BE2C (cell line): ENCODE measurements around the gene TCF3. TPM values are rescaled to one million over a fixed set of nuclear protein-coding genes. Genes with fewer than 3 reads are reported as not detected.
A peak's percentile ranks its signal among the peaks of the same experiment; 100 is the strongest.
"Not testable (repeated sequence)": the region's sequence is repeated elsewhere in the genome, so short reads cannot be mapped to it uniquely, and the experiment has no call there.

Source experiments
- DNase-seq: peaks from one replicate; pipeline ENCODE4 v3.0.0-alpha.2; 2020
- H3K27me3 ChIP-seq: fragments of 250-450 bp; sonication (Bioruptor Pico); 2 replicates; pipeline ENCODE4 v1.5.1; 2020; ENCODE audit warnings: mild to moderate bottlenecking
- H3K36me3 ChIP-seq: fragments of 250-450 bp; sonication (Bioruptor Pico); 2 replicates; pipeline ENCODE4 v1.5.1; 2020; ENCODE audit warnings: mild to moderate bottlenecking
- H3K4me1 ChIP-seq: fragments of 250-450 bp; sonication (Bioruptor Pico); 2 replicates; pipeline ENCODE4 v1.5.1; 2020
- H3K4me3 ChIP-seq: 2 replicates; pipeline ENCODE4 v1.5.1; 2011; ENCODE audit warnings: low read depth, low read length
- H3K9me3 ChIP-seq: fragments of 250-450 bp; sonication (Bioruptor Pico); 2 replicates; pipeline ENCODE4 v1.5.1; 2020
- CTCF ChIP-seq: IDR thresholded peaks from 2 replicates; pipeline ENCODE4 v1.5.1; 2012; ENCODE audit warnings: mild to moderate bottlenecking, low read depth, low read length
- polyA plus RNA-seq: library from polyadenylated mRNA; unstranded; fragments of >200 nt; gene quantifications from one replicate; pipeline ENCODE4 v1.2.1, GENCODE V29; 2012; ENCODE audit warnings: low read depth, missing spikeins; ENCODE audit not compliant: insufficient read length, insufficient read depth

TCF3 gene
- polyA plus RNA-seq = 120 TPM

GRCh38 chr19:1652471-1653299 is at the start of gene TCF3:
TCF3 (minus strand) TSS chr19:1652615; CDS start chr19:1650248, 2,367 bp downstream.
- Histone ChIP-seq H3K9me3 (no peaks in the 10 kb centered on the region), H3K36me3 (peaks cover 26% of the 10 kb centered on the region), H3K4me1 (no peaks in the 10 kb centered on the region), H3K4me3 (peak within 1 kb of the TSS; percentile 72), H3K27me3 (no peaks in the 10 kb centered on the region)
- DNase-seq = peak; percentile 98
- no peak for TF ChIP-seq CTCF

GRCh38 chr19:1700733-1701663 is 48.6 kb upstream of the TCF3 start:
- H3K27me3 ChIP-seq = peaks cover 59% of the 10 kb centered on the region
- H3K9me3 ChIP-seq = no peaks in the 10 kb centered on the region; the same call in 1 of the 2 replicates
- DNase-seq = no peak
- H3K4me1 ChIP-seq = no peaks in the 10 kb centered on the region
- H3K36me3 ChIP-seq = no peaks in the 10 kb centered on the region
- no peak for TF ChIP-seq CTCF
- no peak overlapping the region for H3K4me3 ChIP-seq

- Histone ChIP-seq H3K4me1 (no peaks in the 10 kb centered on the region), H3K4me3 (no peak overlapping the region), H3K27me3 (peaks cover 59% of the 10 kb centered on the region), H3K9me3 (no peaks in the 10 kb centered on the region; the same call in 1 of the 2 replicates), H3K36me3 (no peaks in the 10 kb centered on the region)
- TF ChIP-seq CTCF = no peak
- DNase-seq = no peak
These were observed 47.8 kb upstream of the TCF3 start for GRCh38 chr19:1699998-1700732.

GRCh38 chr19:1699386-1699785 is 47.0 kb upstream of the TCF3 start:
- Histone ChIP-seq H3K9me3 (peaks cover 2% of the 10 kb centered on the region), H3K4me1 (no peaks in the 10 kb centered on the region), H3K4me3 (no peak overlapping the region), H3K36me3 (no peaks in the 10 kb centered on the region), H3K27me3 (peaks cover 65% of the 10 kb centered on the region)
- TF ChIP-seq CTCF = no peak
- DNase-seq = no peak

- peaks cover 3% of the 10 kb centered on the region; the same call in 1 of the 2 replicates for H3K9me3 ChIP-seq
- no peak for DNase-seq
- H3K27me3 ChIP-seq = peaks cover 70% of the 10 kb centered on the region
- H3K4me3 ChIP-seq = no peak overlapping the region
- H3K36me3 ChIP-seq = no peaks in the 10 kb centered on the region
- no peak for TF ChIP-seq CTCF
- no peaks in the 10 kb centered on the region for H3K4me1 ChIP-seq
These were observed 46.2 kb upstream of the TCF3 start for GRCh38 chr19:1698636-1699035.

GRCh38 chr19:1695481-1695880 is 43.1 kb upstream of the TCF3 start:
- not testable (repeated sequence) for H3K36me3 ChIP-seq, DNase-seq, H3K9me3 ChIP-seq, H3K4me3 ChIP-seq, H3K4me1 ChIP-seq
- H3K27me3 ChIP-seq = peaks cover 76% of the 10 kb centered on the region
